ENCODE results near the gene XPNPEP2. TPM values are rescaled to one million over a fixed set of nuclear protein-coding genes. Genes with fewer than 3 reads are reported as not detected.

Gene XPNPEP2
- total and polyA plus RNA-seq, 3 donors from 2014 or later = 0.08 to 1.4 (median 0.25) TPM

DNA sequence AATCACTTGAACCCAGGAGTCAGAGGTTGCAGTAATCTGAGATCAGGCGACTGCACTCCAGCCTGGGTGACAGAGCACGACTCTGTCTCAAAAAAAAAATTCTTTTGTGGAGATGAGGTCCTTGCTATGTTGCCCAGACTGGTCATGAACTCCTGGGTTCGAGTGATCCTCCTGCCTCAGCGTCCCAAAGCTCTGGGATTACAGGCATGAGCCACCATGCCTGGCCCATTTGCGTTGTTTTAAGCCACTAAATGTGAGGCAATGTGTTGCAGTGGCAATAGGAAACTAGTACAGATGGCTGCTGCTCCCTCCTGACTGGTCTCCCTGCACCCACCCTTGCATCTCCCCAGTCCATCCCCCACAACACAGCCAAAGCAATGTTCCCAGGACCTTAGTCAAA is 44.0 kb upstream of the XPNPEP2 start:
- H3K4me3 ChIP-seq = no peak overlapping the region
- intact Hi-C loops (cut with DNase I; ENCODE audit: low total_unique reads) = no loop called here
- H3K27ac ChIP-seq = no peak overlapping the region
- no peaks in the 10 kb centered on the region for H3K27me3 ChIP-seq
- no peak for DNase-seq
- TF ChIP-seq POLR2A (IDR thresholded peaks at IDR 0.05) = no peak
- TF ChIP-seq, protein P1, sequence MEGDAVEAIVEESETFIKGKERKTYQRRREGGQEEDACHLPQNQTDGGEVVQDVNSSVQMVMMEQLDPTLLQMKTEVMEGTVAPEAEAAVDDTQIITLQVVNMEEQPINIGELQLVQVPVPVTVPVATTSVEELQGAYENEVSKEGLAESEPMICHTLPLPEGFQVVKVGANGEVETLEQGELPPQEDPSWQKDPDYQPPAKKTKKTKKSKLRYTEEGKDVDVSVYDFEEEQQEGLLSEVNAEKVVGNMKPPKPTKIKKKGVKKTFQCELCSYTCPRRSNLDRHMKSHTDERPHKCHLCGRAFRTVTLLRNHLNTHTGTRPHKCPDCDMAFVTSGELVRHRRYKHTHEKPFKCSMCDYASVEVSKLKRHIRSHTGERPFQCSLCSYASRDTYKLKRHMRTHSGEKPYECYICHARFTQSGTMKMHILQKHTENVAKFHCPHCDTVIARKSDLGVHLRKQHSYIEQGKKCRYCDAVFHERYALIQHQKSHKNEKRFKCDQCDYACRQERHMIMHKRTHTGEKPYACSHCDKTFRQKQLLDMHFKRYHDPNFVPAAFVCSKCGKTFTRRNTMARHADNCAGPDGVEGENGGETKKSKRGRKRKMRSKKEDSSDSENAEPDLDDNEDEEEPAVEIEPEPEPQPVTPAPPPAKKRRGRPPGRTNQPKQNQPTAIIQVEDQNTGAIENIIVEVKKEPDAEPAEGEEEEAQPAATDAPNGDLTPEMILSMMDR (IDR thresholded peaks at IDR 0.05) = no peak
- H3K36me3 ChIP-seq (ENCODE audit: low read depth, missing control alignments) = no peaks in the 10 kb centered on the region
- H3K9me3 ChIP-seq = no peaks in the 10 kb centered on the region
- 80 to 94% methylated on average over 1 to 5 of the region's 5 CpGs for WGBS, 2 donors
- H3K4me1 ChIP-seq = no peaks in the 10 kb centered on the region

DNA sequence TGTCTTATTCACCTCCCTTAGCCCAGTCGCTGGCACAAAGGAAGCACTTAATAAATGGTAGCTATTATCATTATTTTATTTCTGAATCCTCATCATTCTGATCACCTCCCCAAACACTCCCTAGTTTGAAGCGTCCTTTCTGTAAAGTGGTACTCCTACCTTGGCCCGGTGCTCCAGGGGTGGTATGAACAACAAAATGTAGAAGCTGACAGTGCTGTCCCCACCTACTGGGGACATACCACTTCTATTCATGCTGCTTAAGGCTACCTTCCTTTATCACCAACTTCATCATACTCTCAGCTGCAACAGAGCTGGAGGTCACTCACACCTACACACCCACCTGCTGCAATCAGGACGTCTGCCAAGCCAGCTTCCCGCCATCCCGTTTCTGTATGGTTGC is 43.2 kb upstream of the XPNPEP2 start:
- DNase-seq = no peak
- TF ChIP-seq POLR2A (IDR thresholded peaks at IDR 0.05) = no peak
- TF ChIP-seq, protein P1 (IDR thresholded peaks at IDR 0.05) = no peak
- Histone ChIP-seq H3K27ac (no peak overlapping the region), H3K4me3 (no peak overlapping the region), H3K36me3 (ENCODE audit: low read depth, missing control alignments) (no peaks in the 10 kb centered on the region), H3K27me3 (no peaks in the 10 kb centered on the region), H3K4me1 (no peaks in the 10 kb centered on the region), H3K9me3 (no peaks in the 10 kb centered on the region)
- 88 to 97% methylated on average over 6 of the region's 6 CpGs for WGBS, 2 donors
- intact Hi-C loops (cut with DNase I; ENCODE audit: low total_unique reads) = no loop called here

DNA sequence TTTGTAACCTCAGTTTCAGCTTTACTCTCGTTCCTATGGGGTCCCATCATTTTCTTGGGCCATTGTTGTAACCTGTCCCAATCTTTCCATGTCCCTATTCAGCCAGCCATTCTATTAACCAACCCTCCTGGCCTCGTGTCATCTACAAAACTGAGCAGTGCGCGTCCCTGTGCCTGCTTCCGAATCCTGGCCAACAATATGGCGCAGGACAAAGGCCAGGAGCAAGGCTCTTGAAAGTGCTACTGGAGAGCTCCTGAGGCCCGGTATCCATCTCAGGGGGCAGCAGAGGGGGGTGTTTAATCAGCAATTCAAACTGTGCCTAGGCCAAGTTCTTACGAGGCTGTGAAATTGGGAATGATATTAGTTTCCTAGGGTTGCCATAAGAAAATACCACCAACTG is 42.8 kb upstream of the XPNPEP2 start:
- Histone ChIP-seq H3K27me3 (no peaks in the 10 kb centered on the region), H3K9me3 (no peaks in the 10 kb centered on the region), H3K27ac (no peak overlapping the region), H3K36me3 (ENCODE audit: low read depth, missing control alignments) (no peaks in the 10 kb centered on the region), H3K4me3 (no peak overlapping the region), H3K4me1 (no peaks in the 10 kb centered on the region)
- no peak for TF ChIP-seq POLR2A (IDR thresholded peaks at IDR 0.05)
- TF ChIP-seq, protein P1 (IDR thresholded peaks at IDR 0.05) = no peak
- DNase-seq = no peak
- intact Hi-C loops (cut with DNase I; ENCODE audit: low total_unique reads) = no loop called here
- 93 to 96% methylated on average over 8 of the region's 8 CpGs for WGBS, 2 donors

DNA sequence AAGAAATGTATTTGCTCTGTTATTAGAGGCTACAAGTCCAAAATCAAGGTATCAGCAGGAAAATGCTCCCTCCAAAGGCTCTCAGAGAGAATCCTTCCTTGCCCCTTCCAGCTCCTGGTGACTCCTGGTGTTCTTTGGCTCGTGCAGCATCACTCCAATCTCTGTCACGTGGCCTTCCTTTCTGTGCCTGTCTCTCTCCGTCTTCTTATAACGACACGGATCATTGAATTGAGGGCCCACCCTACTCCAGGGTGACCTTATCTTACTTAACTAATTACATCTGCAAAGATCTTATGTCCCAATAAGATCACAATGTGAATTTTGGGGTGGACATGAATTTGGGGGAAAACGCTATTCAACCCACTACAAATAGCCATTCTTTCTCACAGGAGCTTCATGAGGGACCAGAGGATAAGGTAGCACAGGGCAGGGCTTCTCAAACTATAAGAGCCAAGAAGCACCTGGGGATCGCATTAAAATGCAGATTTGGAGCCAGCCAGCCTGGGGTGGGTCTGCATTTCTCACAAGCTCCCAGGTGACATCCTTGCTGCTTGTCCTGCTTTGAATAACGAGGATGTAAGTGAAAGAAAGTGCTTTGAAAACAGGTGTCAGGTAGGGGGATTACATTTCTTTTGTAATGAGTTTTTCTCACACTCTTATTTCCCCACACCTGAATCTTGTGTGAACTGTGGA is 42.2 kb upstream of the XPNPEP2 start:
- no peak for TF ChIP-seq POLR2A (IDR thresholded peaks at IDR 0.05)
- TF ChIP-seq, protein P1 (IDR thresholded peaks at IDR 0.05) = no peak
- intact Hi-C loops (cut with DNase I; ENCODE audit: low total_unique reads) = no loop called here
- 84% methylated on average over 8 of the region's 8 CpGs for WGBS, 2 donors

More for the DNA sequence above, 42.2 kb upstream of the XPNPEP2 start:
- no peak overlapping the region for H3K27ac ChIP-seq
- no peaks in the 10 kb centered on the region for H3K36me3 ChIP-seq (ENCODE audit: low read depth, missing control alignments)
- no peak overlapping the region for H3K4me3 ChIP-seq
- no peaks in the 10 kb centered on the region for H3K27me3 ChIP-seq
- DNase-seq = no peak
- no peaks in the 10 kb centered on the region for H3K4me1 ChIP-seq
- no peaks in the 10 kb centered on the region for H3K9me3 ChIP-seq
